Measurements from ENCODE around the gene MRAP2. TPM values are rescaled to one million over a fixed set of nuclear protein-coding genes. Genes with fewer than 3 reads are reported as not detected.
"Not testable (repeated sequence)": the region's sequence is repeated elsewhere in the genome, so short reads cannot be mapped to it uniquely, and the experiment has no call there.

The MRAP2 gene
- total and polyA plus RNA-seq, 5 donors: 0.37 to 1.4 (median 0.63) TPM

GRCh38 chr6:84078335-84078734 is 44.8 kb downstream of the MRAP2 start:
- no peak overlapping the region for H3K27ac ChIP-seq (ENCODE audit: low read length)

GRCh38 chr6:84081222-84081621 is 47.6 kb downstream of the MRAP2 start:
- Histone ChIP-seq H3K4me3 (ENCODE audit: low read length) (no peak overlapping the region), H3K27me3 (ENCODE audit: control insufficient read depth, insufficient read depth) (no peaks in the 10 kb centered on the region), H3K9me3 (ENCODE audit: control insufficient read depth, low read length) (no peaks in the 10 kb centered on the region), H3K4me1 (ENCODE audit: control insufficient read depth, insufficient read depth, low read length) (no peaks in the 10 kb centered on the region), H3K27ac (ENCODE audit: low read length) (no peak overlapping the region)
- intact Hi-C loops (cut with DNase I): no loop called here
- WGBS: 85% methylated on average over 2 of the region's 2 CpGs
- DNase-seq (no peak), ATAC-seq (no peak)

More at GRCh38 chr6:84078335-84078734, 44.8 kb downstream of the MRAP2 start:
- intact Hi-C loops (cut with DNase I): no loop called here
- no peak for ATAC-seq
- no peak for DNase-seq
- H3K27me3 ChIP-seq (ENCODE audit: control insufficient read depth, insufficient read depth): no peaks in the 10 kb centered on the region
- WGBS: 45% methylated on average over 1 of the region's 1 CpG
- H3K9me3 ChIP-seq (ENCODE audit: control insufficient read depth, low read length): no peaks in the 10 kb centered on the region
- no peak overlapping the region for H3K4me3 ChIP-seq (ENCODE audit: low read length)
- no peaks in the 10 kb centered on the region for H3K4me1 ChIP-seq (ENCODE audit: control insufficient read depth, insufficient read depth, low read length)

- no peaks in the 10 kb centered on the region for H3K4me1 ChIP-seq (ENCODE audit: control insufficient read depth, insufficient read depth, low read length)
- no peaks in the 10 kb centered on the region for H3K9me3 ChIP-seq (ENCODE audit: control insufficient read depth, low read length)
- H3K27me3 ChIP-seq (ENCODE audit: control insufficient read depth, insufficient read depth): no peaks in the 10 kb centered on the region
- no peak overlapping the region for H3K27ac ChIP-seq (ENCODE audit: low read length)
- WGBS: 36% methylated on average over 11 of the region's 11 CpGs
- no peak for DNase-seq
- H3K4me3 ChIP-seq (ENCODE audit: low read length): no peak overlapping the region
- ATAC-seq: peak in 1 of 2 donors; percentile 55
- intact Hi-C loops (cut with DNase I): no loop called here
Measured at GRCh38 chr6:84082689-84083265, 49.2 kb downstream of the MRAP2 start.

GRCh38 chr6:84084705-84085104 is 51.1 kb downstream of the MRAP2 start:
- H3K27me3 ChIP-seq (ENCODE audit: control insufficient read depth, insufficient read depth); intact Hi-C loops (cut with DNase I); ATAC-seq; H3K9me3 ChIP-seq (ENCODE audit: control insufficient read depth, low read length); DNase-seq; H3K4me3 ChIP-seq (ENCODE audit: low read length); H3K4me1 ChIP-seq (ENCODE audit: control insufficient read depth, insufficient read depth, low read length); H3K27ac ChIP-seq (ENCODE audit: low read length): not testable (repeated sequence)

GRCh38 chr6:84086056-84086455 is 52.5 kb downstream of the MRAP2 start:
- no peak overlapping the region for H3K4me3 ChIP-seq (ENCODE audit: low read length)
- no peak overlapping the region for H3K27ac ChIP-seq (ENCODE audit: low read length)
- H3K9me3 ChIP-seq (ENCODE audit: control insufficient read depth, low read length): no peaks in the 10 kb centered on the region
- H3K4me1 ChIP-seq (ENCODE audit: control insufficient read depth, insufficient read depth, low read length): no peaks in the 10 kb centered on the region
- DNase-seq (no peak), ATAC-seq (no peak)
- 95% methylated on average over 1 of the region's 1 CpG for WGBS
- intact Hi-C loops (cut with DNase I): no loop called here
- H3K27me3 ChIP-seq (ENCODE audit: control insufficient read depth, insufficient read depth): no peaks in the 10 kb centered on the region

GRCh38 chr6:84086545-84087429 is 53.2 kb downstream of the MRAP2 start:
- no peaks in the 10 kb centered on the region for H3K27me3 ChIP-seq (ENCODE audit: control insufficient read depth, insufficient read depth)
- DNase-seq (no peak), ATAC-seq (no peak)
- H3K9me3 ChIP-seq (ENCODE audit: control insufficient read depth, low read length): no peaks in the 10 kb centered on the region
- no peak overlapping the region for H3K4me3 ChIP-seq (ENCODE audit: low read length)
- no peak overlapping the region for H3K27ac ChIP-seq (ENCODE audit: low read length)
- intact Hi-C loops (cut with DNase I): no loop called here
- no peaks in the 10 kb centered on the region for H3K4me1 ChIP-seq (ENCODE audit: control insufficient read depth, insufficient read depth, low read length)
- WGBS: 73% methylated on average over 6 of the region's 6 CpGs

GRCh38 chr6:84089081-84089480 is 55.5 kb downstream of the MRAP2 start:
- DNase-seq: peak in 2 of 3 donors; percentile 14 to 67
- peak; percentile 42 to 75 for ATAC-seq
- no peaks in the 10 kb centered on the region for H3K4me1 ChIP-seq (ENCODE audit: control insufficient read depth, insufficient read depth, low read length)
- H3K27me3 ChIP-seq (ENCODE audit: control insufficient read depth, insufficient read depth): no peaks in the 10 kb centered on the region
- H3K4me3 ChIP-seq (ENCODE audit: low read length): no peak overlapping the region
- no peak overlapping the region for H3K27ac ChIP-seq (ENCODE audit: low read length)
- intact Hi-C loops (cut with DNase I): no loop called here
- WGBS: 40% methylated on average over 4 of the region's 4 CpGs
- no peaks in the 10 kb centered on the region for H3K9me3 ChIP-seq (ENCODE audit: control insufficient read depth, low read length)

GRCh38 chr6:84089552-84089951 is 56.0 kb downstream of the MRAP2 start:
- ATAC-seq (peak in 1 of 2 donors; percentile 24), DNase-seq (peak in 1 of 3 donors; percentile 61)
- Histone ChIP-seq H3K4me1 (ENCODE audit: control insufficient read depth, insufficient read depth, low read length) (no peaks in the 10 kb centered on the region), H3K4me3 (ENCODE audit: low read length) (no peak overlapping the region), H3K27me3 (ENCODE audit: control insufficient read depth, insufficient read depth) (no peaks in the 10 kb centered on the region), H3K27ac (ENCODE audit: low read length) (no peak overlapping the region), H3K9me3 (ENCODE audit: control insufficient read depth, low read length) (no peaks in the 10 kb centered on the region)
- intact Hi-C loops (cut with DNase I): no loop called here
- 51% methylated on average over 3 of the region's 3 CpGs for WGBS

GRCh38 chr6:84093441-84094435 is 60.2 kb downstream of the MRAP2 start:
- DNase-seq (no peak), ATAC-seq (no peak)
- Histone ChIP-seq H3K4me3 (ENCODE audit: low read length) (no peak overlapping the region), H3K27me3 (ENCODE audit: control insufficient read depth, insufficient read depth) (no peaks in the 10 kb centered on the region), H3K4me1 (ENCODE audit: control insufficient read depth, insufficient read depth, low read length) (no peaks in the 10 kb centered on the region), H3K27ac (ENCODE audit: low read length) (no peak overlapping the region), H3K9me3 (ENCODE audit: control insufficient read depth, low read length) (no peaks in the 10 kb centered on the region)
- WGBS: 73% methylated on average over 4 of the region's 4 CpGs
- intact Hi-C loops (cut with DNase I): no loop called here

- ATAC-seq (no peak), DNase-seq (no peak)
- H3K27ac ChIP-seq (ENCODE audit: low read length): no peak overlapping the region
- intact Hi-C loops (cut with DNase I): no loop called here
- H3K4me3 ChIP-seq (ENCODE audit: low read length): no peak overlapping the region
- H3K9me3 ChIP-seq (ENCODE audit: control insufficient read depth, low read length): no peaks in the 10 kb centered on the region
- H3K4me1 ChIP-seq (ENCODE audit: control insufficient read depth, insufficient read depth, low read length): no peaks in the 10 kb centered on the region
- no peaks in the 10 kb centered on the region for H3K27me3 ChIP-seq (ENCODE audit: control insufficient read depth, insufficient read depth)
Measured at GRCh38 chr6:84095156-84095555, 61.6 kb downstream of the MRAP2 start.

- Histone ChIP-seq H3K4me3 (ENCODE audit: low read length) (no peak overlapping the region), H3K27ac (ENCODE audit: low read length) (no peak overlapping the region), H3K4me1 (ENCODE audit: control insufficient read depth, insufficient read depth, low read length) (no peaks in the 10 kb centered on the region), H3K27me3 (ENCODE audit: control insufficient read depth, insufficient read depth) (no peaks in the 10 kb centered on the region), H3K9me3 (ENCODE audit: control insufficient read depth, low read length) (no peaks in the 10 kb centered on the region)
- WGBS: 17% methylated on average over 1 of the region's 1 CpG
- intact Hi-C loops (cut with DNase I): no loop called here
- ATAC-seq (no peak), DNase-seq (no peak)
Measured at GRCh38 chr6:84103029-84103428, 69.5 kb downstream of the MRAP2 start.
